H7 (cell line): Measurements from ENCODE around the gene DHX15. TPM values are rescaled to one million over a fixed set of nuclear protein-coding genes. Genes with fewer than 3 reads are reported as not detected.

Source experiments
- DNase-seq: peaks from one replicate; pipeline ENCODE4 v3.0.0; 2012
- H3K27me3 ChIP-seq: 2 replicates; pipeline ENCODE4 v1.6.0; 2011; ENCODE audit warnings: mild to moderate bottlenecking, low read length; ENCODE audit not compliant: control insufficient read depth, insufficient read depth
- H3K36me3 ChIP-seq: replicated peaks from 2 replicates; pipeline ENCODE4 v1.5.1; 2011; ENCODE audit warnings: low read length; ENCODE audit not compliant: control insufficient read depth, insufficient read depth
- H3K4me3 ChIP-seq: 2 replicates; pipeline ENCODE4 v1.5.1; 2011; ENCODE audit warnings: low read depth, mild to moderate bottlenecking, control low read depth, low read length, moderate library complexity; ENCODE audit not compliant: insufficient read depth
- total RNA-seq: library from RNA; depleted of rRNA; stranded (reverse); fragments of >200 nt; shearing (Covaris generic); gene quantifications from 2 replicates; pipeline ENCODE4 v1.2.3, GENCODE V29; 2014

Gene DHX15
- total RNA-seq, 1 experiment from 2014 or later, result 245 TPM

DNA sequence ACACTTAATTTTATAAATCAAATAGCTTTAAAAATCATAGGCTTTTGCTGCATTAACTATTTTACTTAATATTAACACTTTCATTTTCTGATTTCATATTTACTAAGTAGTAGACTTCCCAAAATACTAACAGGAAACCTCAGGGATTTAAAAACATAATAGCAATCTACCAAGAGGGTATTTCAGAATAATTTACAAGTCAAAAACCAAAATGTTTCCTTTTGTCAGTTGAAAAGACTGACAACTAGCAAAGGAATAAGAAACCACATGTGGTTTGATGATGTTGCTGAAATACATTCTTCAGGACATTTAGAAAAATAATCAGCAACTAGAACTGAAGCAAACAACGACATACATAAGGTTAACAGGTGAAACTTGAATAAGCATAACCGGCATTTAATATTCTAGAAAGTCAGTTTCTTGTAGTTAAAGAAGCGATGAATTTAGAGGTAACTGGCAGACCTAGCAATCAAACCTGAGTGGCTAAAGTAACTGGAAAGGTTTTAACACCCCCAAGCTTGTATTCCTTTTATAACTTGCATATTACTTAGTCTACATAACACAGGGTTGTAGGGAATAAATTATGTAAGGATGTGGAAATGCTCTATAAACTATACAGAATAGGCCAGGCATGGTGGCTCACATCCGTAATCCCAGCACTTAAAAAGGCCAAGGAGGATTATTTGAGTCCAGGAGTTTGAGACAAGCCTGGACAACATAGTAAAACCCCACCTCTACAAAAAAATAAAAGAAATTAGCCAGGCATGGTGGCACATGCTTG, 40.0 kb downstream of the DHX15 start:
- Histone ChIP-seq H3K36me3 (peaks cover 16% of the 10 kb centered on the region), H3K4me3 (no peak overlapping the region), H3K27me3 (no peaks in the 10 kb centered on the region)
- DNase-seq, result no peak

DNA sequence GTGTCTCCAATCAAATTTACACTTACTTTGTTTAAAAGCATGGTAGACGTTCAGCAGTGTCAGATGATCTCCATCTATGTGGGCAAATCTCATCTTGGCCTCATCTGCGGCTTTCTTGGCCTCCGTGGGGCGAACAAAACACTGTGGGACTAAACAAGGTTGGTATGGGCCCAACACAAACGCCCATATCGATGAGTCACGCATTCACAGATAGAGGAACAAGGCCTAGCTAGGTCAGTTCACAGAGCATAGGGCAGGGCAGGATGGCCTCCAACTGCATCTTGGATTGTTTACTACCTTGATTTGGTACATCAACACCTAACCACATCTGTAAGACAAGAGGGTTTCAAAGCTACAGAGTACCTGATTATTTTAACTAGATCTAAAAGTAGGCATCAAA, 47.3 kb downstream of the DHX15 start:
- H3K27me3 ChIP-seq, result no peaks in the 10 kb centered on the region
- no peak for DNase-seq
- H3K4me3 ChIP-seq, result no peak overlapping the region
- peaks cover 25% of the 10 kb centered on the region for H3K36me3 ChIP-seq

DNA sequence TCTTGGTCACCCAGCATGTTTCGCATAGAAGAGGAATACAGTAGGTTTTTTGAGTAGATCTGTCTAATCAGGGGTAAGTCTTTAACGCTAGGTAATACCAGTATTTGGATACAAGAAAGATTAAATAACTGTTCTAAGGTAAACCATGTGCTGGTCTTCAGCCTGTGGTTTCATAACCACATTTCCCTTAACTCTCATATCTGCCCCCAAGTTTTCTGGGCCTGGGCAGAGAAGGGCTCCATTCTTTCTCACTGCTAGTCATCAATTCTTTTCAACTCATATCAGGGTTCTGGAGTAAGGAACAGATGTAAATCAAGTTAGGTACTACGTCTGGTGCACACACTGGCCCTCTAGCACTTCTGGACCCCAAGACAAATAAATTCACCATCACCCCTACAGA, 49.0 kb downstream of the DHX15 start:
- H3K4me3 ChIP-seq, result no peak overlapping the region
- H3K36me3 ChIP-seq, result peaks cover 23% of the 10 kb centered on the region
- DNase-seq, result no peak
- H3K27me3 ChIP-seq, result no peaks in the 10 kb centered on the region

DNA sequence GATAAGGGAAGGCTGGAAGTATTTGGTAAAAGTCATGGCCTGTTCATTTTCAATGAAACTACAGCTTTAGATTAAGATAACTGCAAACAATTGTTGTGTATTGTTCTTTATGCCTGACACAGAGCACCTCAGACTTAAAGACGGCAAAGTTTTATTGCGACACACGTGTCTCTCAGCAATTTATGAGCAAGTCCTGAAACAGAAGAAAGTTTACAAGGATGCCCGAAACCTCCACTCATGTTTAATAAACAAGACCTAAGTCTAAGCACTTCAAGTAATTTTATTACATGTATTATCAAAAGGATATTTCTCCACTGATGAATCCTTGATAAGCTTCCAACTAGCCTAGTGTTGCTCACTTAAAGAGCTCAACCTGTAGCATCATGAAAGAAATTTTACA, 51.0 kb downstream of the DHX15 start:
- Histone ChIP-seq H3K4me3 (no peak overlapping the region), H3K27me3 (no peaks in the 10 kb centered on the region), H3K36me3 (peaks cover 25% of the 10 kb centered on the region)
- DNase-seq, result no peak

DNA sequence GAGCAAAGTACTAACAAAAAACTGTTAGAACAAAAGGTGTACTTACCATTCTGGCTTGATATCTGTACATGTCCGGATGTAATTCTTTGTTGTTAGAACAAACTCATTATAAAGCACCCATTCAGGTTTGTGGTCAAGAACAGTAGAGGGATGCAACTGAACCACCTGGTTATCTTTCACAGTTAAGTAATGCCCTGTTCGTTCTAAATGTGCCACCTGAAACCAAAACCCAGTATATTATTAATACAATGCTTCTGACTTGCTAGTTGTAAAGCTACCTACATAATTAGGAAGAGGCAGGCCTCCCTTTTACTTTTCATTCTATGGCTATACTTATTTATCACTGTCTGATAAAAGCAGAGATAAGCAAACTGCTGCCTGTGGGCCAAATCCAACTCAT, 54.8 kb downstream of the DHX15 start:
- H3K36me3 ChIP-seq, result peaks cover 26% of the 10 kb centered on the region
- no peak overlapping the region for H3K4me3 ChIP-seq
- no peak for DNase-seq
- no peaks in the 10 kb centered on the region for H3K27me3 ChIP-seq

DNA sequence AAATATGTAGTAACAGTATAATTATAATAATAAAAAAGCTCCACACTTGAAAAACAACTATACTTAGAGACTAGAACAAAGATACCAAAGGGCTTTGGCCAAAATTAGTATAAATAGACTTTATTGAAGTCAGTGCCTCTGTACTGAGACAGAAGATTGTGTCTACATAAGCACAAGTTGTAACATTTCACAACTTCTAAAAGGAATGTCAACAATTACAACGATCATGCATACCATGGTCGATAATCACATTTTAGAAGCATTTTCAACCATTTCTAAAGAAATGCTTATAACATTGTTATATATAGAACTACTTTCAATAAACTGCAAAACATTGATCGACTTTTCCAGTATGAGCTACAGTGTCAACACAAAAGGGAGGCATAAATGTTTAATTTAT, 57.0 kb downstream of the DHX15 start:
- Histone ChIP-seq H3K36me3 (peaks cover 22% of the 10 kb centered on the region), H3K4me3 (no peak overlapping the region), H3K27me3 (no peaks in the 10 kb centered on the region)
- no peak for DNase-seq

DNA sequence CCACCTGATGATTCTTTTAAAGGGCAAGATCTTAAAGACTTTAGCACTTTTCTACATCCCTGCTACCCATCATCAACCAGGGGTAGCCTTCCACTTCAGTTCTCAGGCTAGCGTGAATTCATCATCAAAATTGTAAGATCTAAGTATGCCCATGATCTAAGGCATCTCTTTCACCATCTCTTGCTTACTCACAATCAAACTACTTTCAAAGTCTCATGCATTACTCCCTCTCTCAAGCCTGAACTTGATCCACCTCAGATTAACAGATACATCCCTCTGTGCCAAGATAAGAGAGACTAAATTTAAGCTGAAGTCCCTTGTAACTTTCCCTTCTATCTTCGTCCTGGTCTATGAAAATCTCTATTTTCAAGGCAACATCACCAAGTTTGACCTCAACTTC, 62.8 kb downstream of the DHX15 start:
- DNase-seq, result no peak
- H3K4me3 ChIP-seq, result no peak overlapping the region
- H3K36me3 ChIP-seq, result peaks cover 4% of the 10 kb centered on the region
- no peaks in the 10 kb centered on the region for H3K27me3 ChIP-seq

DNA sequence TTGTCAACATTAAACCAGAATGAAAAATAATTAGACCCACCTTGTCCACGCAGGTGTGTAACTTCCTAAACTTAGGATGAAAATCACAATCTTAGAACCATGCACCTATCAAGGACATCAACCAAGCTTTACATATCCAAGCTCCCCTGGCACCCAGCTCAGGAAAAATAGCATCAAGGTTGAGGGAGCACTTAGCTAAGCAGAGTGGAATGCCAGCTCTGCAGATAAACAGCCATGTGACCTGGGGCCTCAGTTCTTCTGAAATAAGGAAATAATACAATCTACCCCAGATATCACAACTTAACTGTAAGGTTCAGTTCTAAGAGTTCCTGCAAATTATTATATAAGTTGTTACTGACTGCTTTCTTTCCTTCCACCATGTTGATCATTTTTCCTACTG, 64.7 kb downstream of the DHX15 start:
- Histone ChIP-seq H3K36me3 (no peaks in the 10 kb centered on the region; the same call in none of the 2 replicates), H3K27me3 (no peaks in the 10 kb centered on the region), H3K4me3 (no peak overlapping the region)
- no peak for DNase-seq

DNA sequence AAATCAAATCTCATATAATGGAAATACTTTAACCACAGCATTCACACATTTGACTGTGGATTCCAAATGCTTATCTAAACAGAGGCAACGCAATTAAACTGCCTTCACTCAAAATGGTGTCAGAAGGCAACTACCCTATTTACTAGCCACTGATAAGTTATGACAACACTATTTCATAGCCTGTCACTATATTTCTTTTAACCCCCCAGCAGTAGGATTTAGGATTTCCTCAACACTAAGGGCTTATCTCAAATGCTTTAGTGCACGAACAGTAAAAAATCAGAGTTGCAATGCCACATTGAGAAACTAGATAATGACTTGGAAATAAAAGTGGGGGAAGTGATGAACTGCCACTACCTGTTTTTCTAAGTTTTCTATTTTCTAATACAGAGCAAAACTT, 66.7 kb downstream of the DHX15 start:
- Histone ChIP-seq H3K36me3 (peaks cover 2% of the 10 kb centered on the region), H3K27me3 (no peaks in the 10 kb centered on the region), H3K4me3 (no peak overlapping the region)
- DNase-seq, result no peak

DNA sequence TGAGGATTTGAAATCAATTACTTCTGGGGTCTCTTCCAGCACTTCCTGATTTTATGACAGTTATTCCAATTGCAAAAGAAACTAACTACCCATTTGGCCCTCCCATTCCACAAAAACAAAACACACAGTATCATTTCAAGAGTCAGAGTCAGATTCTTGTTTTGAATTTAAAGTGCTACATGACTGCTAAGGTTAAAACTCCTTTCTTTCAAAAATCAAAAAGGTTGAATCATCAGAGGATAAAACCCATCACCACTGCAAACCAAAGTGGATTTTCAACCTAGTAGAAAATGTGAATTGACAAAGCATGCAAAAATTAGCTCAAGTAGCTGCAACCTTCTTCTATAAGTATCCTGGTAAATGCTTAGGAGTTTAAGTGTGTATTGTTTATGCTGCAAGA, 67.4 kb downstream of the DHX15 start:
- no peak for DNase-seq
- H3K36me3 ChIP-seq, result peaks cover 2% of the 10 kb centered on the region
- no peaks in the 10 kb centered on the region for H3K27me3 ChIP-seq
- no peak overlapping the region for H3K4me3 ChIP-seq

DNA sequence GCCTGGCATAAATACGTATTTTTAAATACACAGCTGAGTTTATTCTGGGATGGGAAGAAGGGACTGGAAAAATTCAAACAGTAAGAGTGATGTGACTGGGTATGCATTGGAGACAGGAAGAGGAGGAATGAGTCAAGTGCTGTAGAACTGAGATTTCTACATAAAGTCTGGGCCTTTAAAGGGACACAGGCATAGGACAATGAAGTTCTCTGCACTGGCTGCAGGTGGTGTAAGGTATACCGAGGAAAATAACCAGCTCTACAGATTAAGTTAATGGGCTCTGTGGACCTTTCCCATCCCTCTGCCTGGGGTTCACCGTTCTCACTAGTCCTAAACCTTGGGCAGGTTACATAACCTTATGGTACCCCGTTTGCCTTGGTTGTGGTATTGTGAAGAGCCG, 68.7 kb downstream of the DHX15 start:
- Histone ChIP-seq H3K4me3 (no peak overlapping the region), H3K27me3 (no peaks in the 10 kb centered on the region), H3K36me3 (peaks cover 2% of the 10 kb centered on the region)
- DNase-seq, result peak; percentile 57

DNA sequence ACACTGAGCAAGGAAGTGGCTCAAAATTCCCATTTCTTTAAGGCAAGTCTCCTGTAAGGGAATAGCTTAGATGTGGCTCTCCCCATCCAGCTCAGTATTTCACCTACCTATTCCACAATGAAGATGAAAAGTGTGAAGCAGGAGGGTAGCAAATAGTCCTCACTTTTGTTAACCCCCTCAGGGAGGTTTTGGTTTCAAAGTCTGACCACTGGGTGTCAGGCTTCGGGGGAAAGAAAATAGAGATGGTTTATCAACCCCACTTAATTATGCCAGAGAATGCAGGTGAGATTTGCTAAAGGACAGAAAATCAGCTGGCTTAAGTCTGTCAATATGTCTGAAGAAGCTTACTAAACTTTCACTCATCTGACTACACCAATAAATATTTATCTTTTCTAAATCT, 69.5 kb downstream of the DHX15 start:
- peaks cover 2% of the 10 kb centered on the region for H3K36me3 ChIP-seq
- DNase-seq, result peak; percentile 44
- H3K27me3 ChIP-seq, result no peaks in the 10 kb centered on the region
- no peak overlapping the region for H3K4me3 ChIP-seq

DNA sequence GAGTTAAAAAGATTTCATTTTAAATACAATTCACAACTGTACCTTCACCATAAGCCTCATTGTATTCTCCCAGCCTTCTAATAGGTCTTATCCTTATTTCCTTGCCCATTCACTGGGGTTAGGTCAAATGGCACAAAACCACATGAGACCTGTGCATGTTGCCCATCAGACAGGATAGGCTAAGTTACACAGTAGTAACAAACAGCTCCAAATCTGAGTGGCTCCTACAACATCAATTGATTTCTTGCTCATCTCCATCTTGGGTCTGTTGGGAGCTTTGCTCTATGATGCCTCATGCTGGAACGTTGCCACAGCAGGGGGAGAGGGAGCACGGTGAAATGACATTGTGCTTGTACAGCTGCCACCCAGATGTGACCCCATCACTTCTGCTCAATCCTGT, 70.6 kb downstream of the DHX15 start:
- no peak overlapping the region for H3K4me3 ChIP-seq
- H3K27me3 ChIP-seq, result no peaks in the 10 kb centered on the region
- DNase-seq, result no peak
- peaks cover 4% of the 10 kb centered on the region for H3K36me3 ChIP-seq

DNA sequence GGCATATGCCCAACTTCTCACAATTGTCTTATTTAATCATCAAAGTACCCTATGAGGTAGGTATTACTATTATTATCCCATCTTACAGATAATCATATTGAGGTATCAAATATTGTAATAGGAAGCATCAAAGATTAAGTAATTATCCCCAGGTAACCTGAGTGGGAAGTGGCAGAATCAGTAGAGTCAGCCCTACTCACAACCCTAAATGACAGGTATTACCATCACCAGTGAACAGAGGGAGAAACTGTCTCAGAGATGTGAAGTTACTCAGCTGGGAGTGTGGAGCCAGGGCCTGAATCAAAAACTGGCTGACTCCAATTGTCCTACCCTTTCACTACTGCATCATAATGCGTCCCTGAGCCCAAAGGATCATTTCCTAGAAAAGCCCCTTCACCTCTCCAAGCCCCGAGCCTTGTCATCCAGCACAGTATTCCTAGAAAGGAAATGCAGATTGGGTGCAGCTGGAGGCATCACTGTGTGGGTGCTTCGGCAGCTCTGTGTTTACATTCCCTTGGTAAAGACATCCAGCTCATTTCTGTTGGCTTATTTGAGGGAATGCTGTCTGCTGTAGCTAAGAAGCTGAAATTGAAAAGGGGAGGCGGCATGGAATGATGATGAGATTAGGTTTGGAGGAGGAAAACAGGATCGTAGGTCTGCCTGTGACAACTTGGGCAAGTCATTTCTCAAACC, 72.8 kb downstream of the DHX15 start:
- Histone ChIP-seq H3K36me3 (peaks cover 6% of the 10 kb centered on the region), H3K4me3 (no peak overlapping the region), H3K27me3 (no peaks in the 10 kb centered on the region)
- DNase-seq, result peak; percentile 27

DNA sequence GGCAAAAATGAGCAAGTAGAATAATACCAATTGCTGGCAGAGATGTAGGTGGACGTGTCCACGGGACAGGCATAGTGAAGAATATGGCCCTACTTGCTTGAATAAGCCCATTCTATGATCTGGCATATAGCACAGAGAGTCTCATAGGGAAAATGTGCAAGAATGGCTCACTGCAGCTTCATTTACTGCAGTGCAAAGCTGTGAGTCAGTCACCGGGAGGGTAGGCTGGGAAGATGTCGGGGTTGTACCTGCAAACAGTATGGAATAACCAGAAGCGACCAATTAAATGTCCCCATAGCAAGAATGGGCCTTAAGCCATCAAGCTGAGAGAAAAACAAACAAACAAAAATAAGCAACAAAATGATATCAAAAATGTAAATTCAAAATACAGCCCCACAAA, 74.3 kb downstream of the DHX15 start:
- H3K27me3 ChIP-seq, result no peaks in the 10 kb centered on the region
- DNase-seq, result no peak
- H3K36me3 ChIP-seq, result peaks cover 6% of the 10 kb centered on the region
- no peak overlapping the region for H3K4me3 ChIP-seq
